Lower leg skin (tissue), 4 donors: ENCODE measurements around the gene BBS9. TPM values are rescaled to one million over a fixed set of nuclear protein-coding genes. Genes with fewer than 3 reads are reported as not detected.

Source experiments
- DNase-seq, 2 donors: peaks; one replicate each; pipeline ENCODE4 v3.0.0-alpha.2; 2019; ENCODE audit warnings: low spot score in 2 of 2
- H3K4me3 ChIP-seq: fragments of 200-600 bp; sonication (generic); 2 replicates; pipeline ENCODE4 v1.5.1; 2017; ENCODE audit warnings: mild to moderate bottlenecking, low read depth; ENCODE audit not compliant: poor library complexity, severe bottlenecking
- CTCF ChIP-seq, 3 donors: fragments of 450-650 bp; IDR thresholded peaks; one replicate each; pipeline ENCODE4 v1.5.1; 2016; ENCODE audit warnings: antibody characterized with exemption in 3 of 3, mild to moderate bottlenecking in 3 of 3, moderate library complexity in 2 of 3
- POLR2A ChIP-seq, 2 donors: fragments of 450-650 bp; IDR thresholded peaks; one replicate each; pipeline ENCODE4 v1.6.1; 2016 to 2017; ENCODE audit warnings: antibody characterized with exemption in 2 of 2, mild to moderate bottlenecking in 1 of 2, moderate library complexity in 1 of 2
- WGBS, 2 donors: methylation state at CpG; one replicate each; pipeline ENCODE4 v1.1.5; 2018; 5-methylcytosine and 5-hydroxymethylcytosine counted together
- intact Hi-C: fragments of 100-400 bp; cut with DNase I; formaldehyde crosslinking; loops from one replicate; pipeline ENCODE4 v1.15.0; 2023; ENCODE audit warnings: low total_unique reads
- total RNA-seq, 4 donors: library from RNA; depleted of rRNA; stranded (reverse); fragments of >200 nt; gene quantifications; one replicate each; pipeline ENCODE4 v1.1.0, GENCODE V29; 2016

Gene BBS9
- total RNA-seq, 4 donors from 2014 or later = 10.1 to 25.1 (median 11.2) TPM

- no peak overlapping the region for H3K4me3 ChIP-seq
- intact Hi-C loops = no loop called here
- 74 to 76% methylated on average over 4 of the region's 4 CpGs for WGBS, 2 donors
- DNase-seq = no peak
- TF ChIP-seq POLR2A (IDR thresholded peaks at IDR 0.05) = no peak
- no peak for TF ChIP-seq CTCF (IDR thresholded peaks at IDR 0.05)
Observed at GRCh38 chr7:33554576-33554975, 425.2 kb downstream of the BBS9 start.

- DNase-seq = no peak
- intact Hi-C loops = no loop called here
- TF ChIP-seq POLR2A (IDR thresholded peaks at IDR 0.05) (no peak), CTCF (IDR thresholded peaks at IDR 0.05) (no peak)
- H3K4me3 ChIP-seq = no peak overlapping the region
Observed at GRCh38 chr7:33556472-33556871, 427.1 kb downstream of the BBS9 start.

- DNase-seq = no peak
- no peak overlapping the region for H3K4me3 ChIP-seq
- no peak for TF ChIP-seq POLR2A (IDR thresholded peaks at IDR 0.05)
- no peak for TF ChIP-seq CTCF (IDR thresholded peaks at IDR 0.05)
- 96 to 98% methylated on average over 6 of the region's 6 CpGs for WGBS, 2 donors
- intact Hi-C loops = no loop called here
Observed at GRCh38 chr7:33558549-33559323, 429.4 kb downstream of the BBS9 start.

DNA sequence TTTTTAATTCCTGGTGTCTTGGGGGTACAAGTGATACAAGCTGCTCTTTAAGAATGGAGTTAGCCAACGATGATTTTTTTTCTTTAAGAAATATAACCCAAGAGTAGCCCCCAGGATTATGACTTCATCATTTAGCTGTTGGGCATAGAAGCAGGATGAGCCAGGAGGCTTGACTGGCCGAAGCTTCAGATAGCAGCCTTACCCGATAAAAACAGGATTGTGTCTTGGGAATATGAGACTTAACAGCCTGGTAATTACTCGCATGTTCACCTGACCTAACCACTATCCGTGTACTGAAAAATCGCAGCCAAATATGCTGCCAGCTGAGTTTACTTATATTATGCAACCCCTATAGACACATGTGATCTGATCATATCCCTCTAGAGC lies 430.0 kb downstream of the BBS9 start:
- intact Hi-C loops = no loop called here

DNA sequence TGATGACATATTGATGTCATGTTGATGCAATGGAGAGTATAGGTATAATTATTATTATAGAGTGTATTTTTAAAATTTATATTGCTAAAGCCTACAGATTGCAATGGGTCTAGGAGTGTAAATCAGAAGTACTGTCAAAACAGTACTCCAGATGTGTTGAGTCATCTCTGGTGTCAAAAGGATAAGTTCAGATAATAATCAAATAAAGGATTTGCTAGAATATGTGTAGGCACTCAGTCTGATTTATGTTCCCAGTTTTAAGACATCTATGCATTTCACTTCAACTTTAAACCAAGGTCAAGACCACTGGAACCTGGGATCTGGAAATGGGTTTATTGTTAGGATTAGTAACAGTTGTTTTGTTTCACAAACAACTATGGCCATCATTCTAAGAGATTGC lies 433.6 kb downstream of the BBS9 start:
- no peak for TF ChIP-seq CTCF (IDR thresholded peaks at IDR 0.05)
- no peak for TF ChIP-seq POLR2A (IDR thresholded peaks at IDR 0.05)
- no peak overlapping the region for H3K4me3 ChIP-seq
- intact Hi-C loops = no loop called here
- DNase-seq = no peak

More for the DNA sequence above, 430.0 kb downstream of the BBS9 start:
- no peak overlapping the region for H3K4me3 ChIP-seq
- 78 to 79% methylated on average over 6 of the region's 6 CpGs for WGBS, 2 donors
- DNase-seq = no peak
- no peak for TF ChIP-seq CTCF (IDR thresholded peaks at IDR 0.05)
- TF ChIP-seq POLR2A (IDR thresholded peaks at IDR 0.05) = no peak

DNA sequence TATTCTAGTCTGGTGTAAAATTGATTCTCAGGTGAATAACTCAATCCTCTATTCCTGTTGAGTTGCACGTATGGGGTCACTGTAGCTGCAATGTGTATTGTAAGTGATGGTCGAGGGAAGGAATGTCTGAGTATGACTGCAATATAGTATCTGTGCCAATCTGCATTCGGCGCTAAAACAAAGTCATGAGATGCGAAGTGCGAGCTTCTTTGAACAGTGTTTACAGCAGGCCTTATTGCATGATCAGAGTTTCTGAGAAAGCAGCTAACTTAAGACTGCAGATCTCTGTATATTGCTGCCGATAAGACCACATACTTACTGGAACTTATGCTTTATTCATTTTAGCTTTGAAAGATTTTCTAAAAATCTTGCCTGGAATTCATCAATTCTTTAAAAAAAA lies 434.3 kb downstream of the BBS9 start:
- 88 to 96% methylated on average over 7 of the region's 7 CpGs for whole genome bisulfite sequencing, 2 donors
- TF ChIP-seq CTCF (IDR thresholded peaks at IDR 0.05) (no peak), POLR2A (IDR thresholded peaks at IDR 0.05) (no peak)

More for the DNA sequence above, 434.3 kb downstream of the BBS9 start:
- no peak for DNase-seq
- no peak overlapping the region for H3K4me3 ChIP-seq
- intact Hi-C loops = no loop called here
